ENCODE results near the gene ARPC2. TPM values are rescaled to one million over a fixed set of nuclear protein-coding genes. Genes with fewer than 3 reads are reported as not detected.

Gene ARPC2
- total and polyA plus RNA-seq, 4 donors: 163 to 248 (median 214) TPM

DNA sequence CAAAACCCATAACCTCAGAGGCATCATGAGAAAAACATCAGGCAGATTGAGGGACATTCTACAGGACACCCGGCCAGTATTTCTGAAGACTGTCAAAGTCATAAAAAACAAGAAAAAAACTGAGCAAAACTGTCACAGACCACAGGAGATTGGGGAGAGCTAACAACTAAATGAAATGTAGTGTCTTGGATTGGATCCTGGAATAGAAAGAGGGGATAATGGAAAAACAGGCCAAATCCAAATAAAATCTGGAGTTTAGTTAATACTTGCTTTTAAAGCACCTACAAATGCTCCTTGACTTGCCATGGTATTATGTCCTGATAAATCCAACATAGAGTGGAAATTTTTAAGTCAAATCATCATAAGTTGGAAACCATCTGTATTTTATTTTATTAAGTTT, 32.7 kb upstream of the ARPC2 start:
- H3K27ac ChIP-seq (ENCODE audit: low read depth, low read length): no peak overlapping the region
- no peaks in the 10 kb centered on the region for H3K9me3 ChIP-seq (ENCODE audit: control insufficient read depth, insufficient read depth, low read length)
- no peaks in the 10 kb centered on the region for H3K27me3 ChIP-seq (ENCODE audit: control insufficient read depth, insufficient read depth, low read length)
- 100% methylated on average over 1 of the region's 1 CpG for WGBS (ENCODE audit: insufficient coverage)
- no peak overlapping the region for H3K4me3 ChIP-seq (ENCODE audit: low read depth, low read length)
- no peaks in the 10 kb centered on the region for H3K4me1 ChIP-seq (ENCODE audit: control insufficient read depth, insufficient read depth, low read length)
- DNase-seq (ENCODE audit: low read depth in 4 of 6, low spot score in 6 of 6): no peak
- no peaks in the 10 kb centered on the region for H3K36me3 ChIP-seq (ENCODE audit: control insufficient read depth, insufficient read depth, low read length)

DNA sequence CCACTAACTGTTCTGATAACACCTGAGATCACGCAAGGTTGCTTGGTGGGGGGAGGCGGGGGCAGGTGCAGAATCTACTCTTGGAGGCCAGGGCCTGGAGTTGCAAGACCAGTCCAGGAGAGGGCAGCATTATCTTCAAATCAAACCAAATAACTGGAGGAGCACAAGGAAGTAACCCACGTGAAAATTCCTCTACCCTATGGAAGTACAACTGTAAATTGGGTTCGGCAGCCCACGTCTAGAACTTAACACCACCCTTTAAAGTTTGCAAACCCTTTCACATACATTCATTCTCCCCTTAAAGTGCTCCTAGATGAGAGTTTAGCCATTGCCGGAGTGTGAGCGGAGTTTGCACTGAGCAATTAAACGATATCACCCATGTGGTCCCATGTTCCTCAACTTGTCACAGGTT, 30.6 kb upstream of the ARPC2 start:
- DNase-seq (ENCODE audit: low read depth in 4 of 6, low spot score in 6 of 6): peak in 2 of 6 donors; percentile 32 to 43
- Histone ChIP-seq H3K9me3 (ENCODE audit: control insufficient read depth, insufficient read depth, low read length) (no peaks in the 10 kb centered on the region), H3K4me3 (ENCODE audit: low read depth, low read length) (no peak overlapping the region), H3K36me3 (ENCODE audit: control insufficient read depth, insufficient read depth, low read length) (no peaks in the 10 kb centered on the region), H3K4me1 (ENCODE audit: control insufficient read depth, insufficient read depth, low read length) (no peaks in the 10 kb centered on the region), H3K27ac (ENCODE audit: low read depth, low read length) (no peak overlapping the region), H3K27me3 (ENCODE audit: control insufficient read depth, insufficient read depth, low read length) (no peaks in the 10 kb centered on the region)
- WGBS (ENCODE audit: insufficient coverage): 45% methylated on average over 8 of the region's 8 CpGs

DNA sequence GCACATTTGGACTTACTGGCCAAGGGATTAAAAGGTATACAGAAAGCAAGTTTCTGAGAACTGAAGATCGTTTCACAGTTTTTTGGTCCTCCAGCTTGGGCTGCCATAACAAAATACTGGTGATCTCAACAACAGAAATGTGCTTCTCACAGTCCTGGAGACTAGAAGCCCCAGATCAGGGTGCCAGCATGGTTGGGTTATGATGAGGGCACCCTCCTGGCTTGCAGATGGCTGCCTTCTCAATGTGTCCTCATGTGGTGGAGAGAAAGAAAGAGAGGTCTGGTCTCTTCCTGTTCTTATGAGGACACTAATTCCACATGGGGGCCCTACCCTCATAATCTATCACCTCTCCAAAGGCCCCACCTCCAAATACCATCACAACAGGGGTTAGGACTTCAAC, 30.1 kb upstream of the ARPC2 start:
- Histone ChIP-seq H3K4me1 (ENCODE audit: control insufficient read depth, insufficient read depth, low read length) (no peaks in the 10 kb centered on the region), H3K27ac (ENCODE audit: low read depth, low read length) (no peak overlapping the region), H3K9me3 (ENCODE audit: control insufficient read depth, insufficient read depth, low read length) (no peaks in the 10 kb centered on the region), H3K36me3 (ENCODE audit: control insufficient read depth, insufficient read depth, low read length) (no peaks in the 10 kb centered on the region), H3K27me3 (ENCODE audit: control insufficient read depth, insufficient read depth, low read length) (no peaks in the 10 kb centered on the region), H3K4me3 (ENCODE audit: low read depth, low read length) (no peak overlapping the region)
- no CpG with 5 or more reads among the region's 1 CpG for WGBS (ENCODE audit: insufficient coverage)
- no peak for DNase-seq (ENCODE audit: low read depth in 4 of 6, low spot score in 6 of 6)

DNA sequence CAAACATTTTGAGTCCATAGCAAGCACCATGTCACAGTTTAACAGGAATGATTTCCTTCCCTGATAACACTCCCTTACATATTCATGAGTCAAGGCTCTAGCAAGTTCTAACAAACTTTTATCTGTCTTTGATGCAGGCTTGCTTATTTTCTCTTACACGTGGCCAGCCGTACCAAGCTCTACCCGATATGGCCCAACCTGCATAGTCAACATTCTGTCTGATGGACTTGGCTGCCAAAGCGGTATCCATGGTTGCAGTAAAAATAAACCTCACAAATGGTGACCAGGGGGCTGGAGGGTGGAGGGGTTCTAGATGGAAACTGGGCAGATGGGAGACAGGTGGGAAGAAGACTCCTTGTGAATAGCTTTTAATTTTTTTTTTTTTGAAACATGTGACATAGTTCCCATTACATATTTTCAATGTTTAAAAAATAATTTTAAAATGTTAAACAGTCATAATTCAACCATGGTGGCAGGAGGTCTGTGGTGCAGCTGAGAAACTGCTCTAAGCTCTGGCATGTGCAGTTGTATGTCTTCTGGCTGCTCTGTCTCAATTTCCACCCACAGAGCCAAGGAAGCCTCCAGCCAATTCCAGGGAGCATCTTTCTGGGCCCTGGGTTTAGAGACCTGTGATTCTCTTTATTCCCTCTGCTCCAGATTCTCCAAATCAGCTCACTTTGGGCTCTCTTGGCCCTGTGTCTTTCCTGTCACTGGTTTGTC, 29.5 kb upstream of the ARPC2 start:
- no peaks in the 10 kb centered on the region for H3K9me3 ChIP-seq (ENCODE audit: control insufficient read depth, insufficient read depth, low read length)
- WGBS (ENCODE audit: insufficient coverage): 83% methylated on average over 3 of the region's 4 CpGs

DNA sequence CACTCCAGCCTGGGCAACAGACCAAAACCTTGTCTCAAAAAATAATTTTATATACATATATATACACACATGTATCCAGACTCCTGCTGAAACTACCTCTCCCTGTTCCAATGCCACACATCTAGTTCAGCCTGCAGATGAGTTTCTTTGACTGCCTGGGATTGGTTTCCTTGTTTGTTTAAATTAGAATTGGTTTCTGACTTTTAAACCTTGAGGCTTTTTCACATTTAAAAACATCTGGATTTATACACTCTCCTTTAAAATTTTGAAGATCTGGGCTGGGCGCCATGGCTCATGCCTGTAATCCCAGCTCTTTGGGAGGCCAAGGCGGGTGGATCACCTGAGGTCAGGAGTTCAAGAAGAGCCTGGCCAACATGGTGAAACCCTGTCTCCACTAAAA, 28.5 kb upstream of the ARPC2 start:
- Histone ChIP-seq H3K4me3 (ENCODE audit: low read depth, low read length) (no peak overlapping the region), H3K4me1 (ENCODE audit: control insufficient read depth, insufficient read depth, low read length) (no peaks in the 10 kb centered on the region), H3K27ac (ENCODE audit: low read depth, low read length) (no peak overlapping the region), H3K27me3 (ENCODE audit: control insufficient read depth, insufficient read depth, low read length) (no peaks in the 10 kb centered on the region), H3K9me3 (ENCODE audit: control insufficient read depth, insufficient read depth, low read length) (no peaks in the 10 kb centered on the region), H3K36me3 (ENCODE audit: control insufficient read depth, insufficient read depth, low read length) (no peaks in the 10 kb centered on the region)
- DNase-seq (ENCODE audit: low read depth in 4 of 6, low spot score in 6 of 6): no peak
- WGBS (ENCODE audit: insufficient coverage): 100% methylated on average over 1 of the region's 2 CpGs

More for the DNA sequence above, 29.5 kb upstream of the ARPC2 start:
- no peak overlapping the region for H3K27ac ChIP-seq (ENCODE audit: low read depth, low read length)
- peak in 1 of 6 donors; percentile 65 for DNase-seq (ENCODE audit: low read depth in 4 of 6, low spot score in 6 of 6)
- no peak overlapping the region for H3K4me3 ChIP-seq (ENCODE audit: low read depth, low read length)
- H3K4me1 ChIP-seq (ENCODE audit: control insufficient read depth, insufficient read depth, low read length): no peaks in the 10 kb centered on the region
- H3K27me3 ChIP-seq (ENCODE audit: control insufficient read depth, insufficient read depth, low read length): no peaks in the 10 kb centered on the region
- no peaks in the 10 kb centered on the region for H3K36me3 ChIP-seq (ENCODE audit: control insufficient read depth, insufficient read depth, low read length)

DNA sequence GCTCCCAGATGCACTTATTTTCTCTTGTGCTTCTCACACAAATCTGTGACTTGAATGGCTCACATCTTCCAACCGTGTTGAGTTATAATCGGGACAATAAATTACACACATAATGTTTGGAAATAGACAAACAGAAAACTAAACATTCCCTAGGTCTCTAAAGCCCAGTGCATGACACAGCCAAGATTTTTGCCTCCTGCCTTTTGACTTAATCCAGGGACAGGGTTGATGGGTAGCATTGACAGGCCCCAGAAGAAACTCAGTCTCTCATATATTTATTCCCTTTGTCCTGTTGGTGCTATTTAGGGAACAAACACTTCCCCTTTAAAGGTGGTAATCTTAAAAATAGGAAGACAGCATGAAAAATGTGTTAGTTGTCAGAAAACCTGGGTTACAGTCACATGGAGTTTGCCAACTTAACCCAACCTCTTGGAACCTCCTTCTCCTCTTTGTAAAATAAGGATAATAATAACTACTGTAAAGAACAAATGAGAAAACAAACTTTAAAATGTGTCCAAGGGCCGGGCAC, 24.0 kb upstream of the ARPC2 start:
- Histone ChIP-seq H3K27ac (ENCODE audit: low read depth, low read length) (no peak overlapping the region), H3K4me3 (ENCODE audit: low read depth, low read length) (no peak overlapping the region), H3K4me1 (ENCODE audit: control insufficient read depth, insufficient read depth, low read length) (no peaks in the 10 kb centered on the region), H3K9me3 (ENCODE audit: control insufficient read depth, insufficient read depth, low read length) (no peaks in the 10 kb centered on the region), H3K36me3 (ENCODE audit: control insufficient read depth, insufficient read depth, low read length) (no peaks in the 10 kb centered on the region), H3K27me3 (ENCODE audit: control insufficient read depth, insufficient read depth, low read length) (no peaks in the 10 kb centered on the region)
- no CpG with 5 or more reads among the region's 3 CpGs for WGBS (ENCODE audit: insufficient coverage)
- DNase-seq (ENCODE audit: low read depth in 4 of 6, low spot score in 6 of 6): no peak

DNA sequence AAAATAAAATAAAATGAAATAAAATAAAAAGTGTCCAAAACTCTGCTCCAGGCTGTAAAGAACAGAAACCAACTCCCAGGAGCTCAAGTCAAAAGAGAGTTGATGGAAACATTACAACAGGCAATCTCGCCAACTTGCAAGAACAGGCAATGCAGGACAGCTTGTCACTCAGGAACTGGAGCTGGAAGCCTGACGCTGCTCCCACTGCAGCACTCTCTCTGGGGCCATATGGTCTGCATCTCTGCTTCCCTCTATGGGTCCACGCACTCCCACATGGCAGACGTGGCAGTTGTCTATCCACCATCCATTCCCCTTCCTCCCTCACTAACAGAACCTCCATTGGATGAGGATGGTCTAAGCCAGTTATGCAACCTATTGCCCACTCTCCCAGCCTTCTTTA, 23.3 kb upstream of the ARPC2 start:
- peak in 1 of 6 donors; percentile 22 for DNase-seq (ENCODE audit: low read depth in 4 of 6, low spot score in 6 of 6)
- 72% methylated on average over 4 of the region's 4 CpGs for WGBS (ENCODE audit: insufficient coverage)

DNA sequence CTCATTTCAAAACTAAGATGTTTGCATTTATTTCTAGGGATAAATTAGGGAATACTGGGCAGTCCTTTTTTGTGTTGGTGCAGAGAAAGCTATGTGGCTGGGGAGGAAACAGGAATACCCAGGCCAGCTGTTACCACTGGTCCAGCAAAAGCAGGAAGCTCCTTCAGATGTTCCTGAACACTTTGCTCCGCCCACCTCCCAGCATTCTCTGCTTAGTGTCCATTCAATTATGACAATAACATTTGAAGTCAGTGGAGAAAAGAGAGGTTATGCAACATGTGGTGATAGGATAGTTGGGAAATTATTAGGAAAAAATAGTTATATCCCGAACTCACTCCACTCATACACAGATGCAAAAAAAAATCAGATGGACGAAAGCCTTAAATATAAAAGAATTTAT, 22.1 kb upstream of the ARPC2 start:
- Histone ChIP-seq H3K4me1 (ENCODE audit: control insufficient read depth, insufficient read depth, low read length) (no peaks in the 10 kb centered on the region), H3K4me3 (ENCODE audit: low read depth, low read length) (no peak overlapping the region), H3K27me3 (ENCODE audit: control insufficient read depth, insufficient read depth, low read length) (no peaks in the 10 kb centered on the region), H3K36me3 (ENCODE audit: control insufficient read depth, insufficient read depth, low read length) (no peaks in the 10 kb centered on the region), H3K27ac (ENCODE audit: low read depth, low read length) (no peak overlapping the region), H3K9me3 (ENCODE audit: control insufficient read depth, insufficient read depth, low read length) (no peaks in the 10 kb centered on the region)
- DNase-seq (ENCODE audit: low read depth in 4 of 6, low spot score in 6 of 6): no peak
- WGBS (ENCODE audit: insufficient coverage): no CpG with 5 or more reads among the region's 3 CpGs

More for the DNA sequence above, 23.3 kb upstream of the ARPC2 start:
- Histone ChIP-seq H3K9me3 (ENCODE audit: control insufficient read depth, insufficient read depth, low read length) (no peaks in the 10 kb centered on the region), H3K4me3 (ENCODE audit: low read depth, low read length) (no peak overlapping the region), H3K4me1 (ENCODE audit: control insufficient read depth, insufficient read depth, low read length) (no peaks in the 10 kb centered on the region), H3K36me3 (ENCODE audit: control insufficient read depth, insufficient read depth, low read length) (no peaks in the 10 kb centered on the region), H3K27ac (ENCODE audit: low read depth, low read length) (no peak overlapping the region), H3K27me3 (ENCODE audit: control insufficient read depth, insufficient read depth, low read length) (no peaks in the 10 kb centered on the region)

DNA sequence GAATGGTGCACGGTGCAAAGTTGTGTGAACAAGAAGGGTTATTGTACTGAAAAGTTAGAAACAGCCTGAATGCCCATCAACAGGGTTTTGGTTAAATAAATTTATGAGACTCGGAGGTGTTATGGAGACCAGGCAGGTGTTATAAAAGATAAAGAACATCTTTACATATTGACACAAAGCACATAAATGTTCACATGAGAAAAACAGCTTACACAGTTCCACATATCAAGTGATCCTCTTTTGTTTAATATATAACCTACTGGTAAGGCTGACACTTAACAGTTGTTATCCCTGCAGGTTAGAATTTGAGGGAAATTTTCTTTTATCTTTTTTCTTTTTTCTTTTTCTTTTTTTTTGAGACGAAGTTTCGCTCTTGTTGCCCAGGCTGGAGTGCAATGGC, 20.0 kb upstream of the ARPC2 start:
- Histone ChIP-seq H3K27ac (ENCODE audit: low read depth, low read length) (no peak overlapping the region), H3K4me3 (ENCODE audit: low read depth, low read length) (no peak overlapping the region), H3K36me3 (ENCODE audit: control insufficient read depth, insufficient read depth, low read length) (no peaks in the 10 kb centered on the region), H3K9me3 (ENCODE audit: control insufficient read depth, insufficient read depth, low read length) (no peaks in the 10 kb centered on the region), H3K27me3 (ENCODE audit: control insufficient read depth, insufficient read depth, low read length) (no peaks in the 10 kb centered on the region), H3K4me1 (ENCODE audit: control insufficient read depth, insufficient read depth, low read length) (no peaks in the 10 kb centered on the region)
- 60% methylated on average over 1 of the region's 4 CpGs for WGBS (ENCODE audit: insufficient coverage)
- no peak for DNase-seq (ENCODE audit: low read depth in 4 of 6, low spot score in 6 of 6)

DNA sequence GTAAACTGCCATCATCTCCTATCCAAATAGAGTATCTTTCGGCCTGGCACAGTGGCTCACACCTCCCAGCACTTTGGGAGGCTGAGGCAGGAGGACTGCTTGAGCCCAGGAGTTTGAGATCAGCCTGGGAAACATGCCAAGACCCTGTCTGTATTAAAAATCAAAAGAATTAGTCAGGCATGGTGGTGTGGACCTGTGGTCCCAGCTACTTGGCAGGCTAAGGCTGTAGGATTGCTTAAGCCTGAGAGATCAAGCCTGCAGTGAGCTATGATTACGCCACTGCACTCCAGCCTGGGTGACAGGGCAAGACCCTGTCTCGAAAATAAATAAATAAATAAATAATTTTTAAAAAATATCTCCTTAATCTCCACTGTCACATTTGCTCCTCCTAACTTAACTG, 14.7 kb upstream of the ARPC2 start:
- Histone ChIP-seq H3K4me3 (ENCODE audit: low read depth, low read length) (no peak overlapping the region), H3K4me1 (ENCODE audit: control insufficient read depth, insufficient read depth, low read length) (no peaks in the 10 kb centered on the region), H3K36me3 (ENCODE audit: control insufficient read depth, insufficient read depth, low read length) (no peaks in the 10 kb centered on the region), H3K27ac (ENCODE audit: low read depth, low read length) (no peak overlapping the region), H3K9me3 (ENCODE audit: control insufficient read depth, insufficient read depth, low read length) (no peaks in the 10 kb centered on the region), H3K27me3 (ENCODE audit: control insufficient read depth, insufficient read depth, low read length) (no peaks in the 10 kb centered on the region)
- DNase-seq (ENCODE audit: low read depth in 4 of 6, low spot score in 6 of 6): no peak
- WGBS (ENCODE audit: insufficient coverage): 91% methylated on average over 1 of the region's 3 CpGs
